Neural cell (in vitro differentiated cells): ENCODE data around the gene ATP10D. TPM values are rescaled to one million over a fixed set of nuclear protein-coding genes. Genes with fewer than 3 reads are reported as not detected.

Source experiments
- H2AFZ ChIP-seq: fragments of 200-600, 300-800 bp; sonication (generic), shearing (Covaris generic); 2 replicates; pipeline ENCODE4 v1.6.0; 2014; ENCODE audit warnings: low read depth, mild to moderate bottlenecking, antibody characterized with exemption, low read length, moderate library complexity
- H3F3A ChIP-seq: fragments of 200-600 bp; shearing (Covaris generic); 2 replicates; pipeline ENCODE4 v1.6.1; 2016; ENCODE audit warnings: mild to moderate bottlenecking, moderate library complexity, mixed read lengths, antibody characterized with exemption, low read length; ENCODE audit not compliant: insufficient read depth, poor library complexity, severe bottlenecking
- H3K27ac ChIP-seq: fragments of 200-600, 300-800 bp; sonication (generic), shearing (Covaris generic); 2 replicates; pipeline ENCODE4 v1.5.1; 2014; ENCODE audit warnings: mild to moderate bottlenecking, low read length, moderate library complexity
- H3K27me3 ChIP-seq: fragments of 300-800, 200-600 bp; sonication (generic), shearing (Covaris generic); 2 replicates; pipeline ENCODE4 v1.6.0; 2014; ENCODE audit warnings: mild to moderate bottlenecking, low read depth, low read length, moderate library complexity; ENCODE audit not compliant: insufficient read depth
- H3K36me3 ChIP-seq: fragments of 300-800, 200-600 bp; sonication (generic), shearing (Covaris generic); 2 replicates; pipeline ENCODE4 v1.5.1; 2014; ENCODE audit warnings: mild to moderate bottlenecking, antibody characterized with exemption, low read length, moderate library complexity; ENCODE audit not compliant: insufficient read depth
- H3K4me2 ChIP-seq: fragments of 300-800, 200-600 bp; sonication (generic), shearing (Covaris generic); 2 replicates; pipeline ENCODE4 v1.6.0; 2014; ENCODE audit warnings: mild to moderate bottlenecking, low read length
- H3K4me3 ChIP-seq: fragments of 300-800, 200-600 bp; sonication (generic), shearing (Covaris generic); 2 replicates; pipeline ENCODE4 v1.5.1; 2014; ENCODE audit warnings: mild to moderate bottlenecking, low read length, moderate library complexity
- H3K79me2 ChIP-seq: fragments of 200-600 bp; shearing (Covaris generic); replicated peaks from 2 replicates; pipeline ENCODE4 v1.6.0; 2014; ENCODE audit warnings: mild to moderate bottlenecking, low read length, moderate library complexity; ENCODE audit not compliant: insufficient read depth
- H3K9ac ChIP-seq: fragments of 300-800, 200-600 bp; sonication (generic), shearing (Covaris generic); 2 replicates; pipeline ENCODE4 v1.6.1; 2016; ENCODE audit warnings: mild to moderate bottlenecking, low read length, mixed read lengths
- H3K9me2 ChIP-seq: fragments of 200-600 bp; shearing (Covaris generic); 2 replicates; pipeline ENCODE4 v1.6.1; 2016; ENCODE audit warnings: mild to moderate bottlenecking, low read length, mixed read lengths; ENCODE audit not compliant: insufficient read depth
- H3K9me3 ChIP-seq: fragments of 200-600, 300-800 bp; sonication (generic), shearing (Covaris generic); 2 replicates; pipeline ENCODE4 v1.6.1; 2016; ENCODE audit warnings: mild to moderate bottlenecking, mixed run types, low read length, moderate library complexity, mixed read lengths
- H4K20me1 ChIP-seq: fragments of 200-600 bp; shearing (Covaris generic); 2 replicates; pipeline ENCODE4 v1.6.1; 2016; ENCODE audit warnings: mild to moderate bottlenecking, mixed run types; ENCODE audit not compliant: insufficient read depth
- CTCF ChIP-seq: fragments of 450-650 bp; IDR thresholded peaks from 2 replicates; pipeline ENCODE4 v1.5.1; 2014; ENCODE audit warnings: antibody characterized with exemption, mild to moderate bottlenecking, moderate library complexity; ENCODE audit not compliant: poor library complexity, severe bottlenecking
- EP300 ChIP-seq: fragments of 450-650 bp; conservative IDR thresholded peaks from 2 replicates; pipeline ENCODE4 v1.6.1; 2014; ENCODE audit warnings: antibody characterized with exemption, mild to moderate bottlenecking, moderate library complexity; ENCODE audit not compliant: poor library complexity, severe bottlenecking
- EZH2 ChIP-seq: fragments of 200-600, 300-800 bp; shearing (Covaris generic), sonication (generic); IDR thresholded peaks from 2 replicates; pipeline ENCODE4 v1.6.1; 2014; ENCODE audit warnings: antibody characterized with exemption, low read length, borderline replicate concordance, mild to moderate bottlenecking; ENCODE audit not compliant: insufficient read depth, poor library complexity, severe bottlenecking
- MXI1 ChIP-seq: fragments of 450-650 bp; conservative IDR thresholded peaks from 2 replicates; pipeline ENCODE4 v1.6.1; 2014; ENCODE audit warnings: antibody characterized with exemption, mild to moderate bottlenecking; ENCODE audit not compliant: poor library complexity, severe bottlenecking
- POLR2AphosphoS5 ChIP-seq: IDR thresholded peaks from 2 replicates; pipeline ENCODE4 v1.6.1; 2012
- RAD21 ChIP-seq: fragments of 450-650 bp; conservative IDR thresholded peaks from 2 replicates; pipeline ENCODE4 v1.6.1; 2014; ENCODE audit warnings: antibody characterized with exemption, mild to moderate bottlenecking, moderate library complexity
- REST ChIP-seq: IDR thresholded peaks from 2 replicates; pipeline ENCODE4 v1.6.1; 2012; ENCODE audit warnings: borderline replicate concordance
- SMC3 ChIP-seq: fragments of 450-650 bp; conservative IDR thresholded peaks from 2 replicates; pipeline ENCODE4 v1.6.1; 2014; ENCODE audit warnings: antibody characterized with exemption, mild to moderate bottlenecking, moderate library complexity; ENCODE audit not compliant: poor library complexity
- TAF1 ChIP-seq: IDR thresholded peaks from 2 replicates; pipeline ENCODE4 v1.6.1; 2012; ENCODE audit warnings: low read depth
- polyA plus RNA-seq: library from polyadenylated mRNA; depleted of rRNA; stranded (reverse); fragments of >200 nt; gene quantifications from 2 replicates; pipeline ENCODE4 v1.2.3, GENCODE V29; 2014

Gene ATP10D
- polyA plus RNA-seq, 1 donor from 2014 or later, result 4.5 TPM

DNA sequence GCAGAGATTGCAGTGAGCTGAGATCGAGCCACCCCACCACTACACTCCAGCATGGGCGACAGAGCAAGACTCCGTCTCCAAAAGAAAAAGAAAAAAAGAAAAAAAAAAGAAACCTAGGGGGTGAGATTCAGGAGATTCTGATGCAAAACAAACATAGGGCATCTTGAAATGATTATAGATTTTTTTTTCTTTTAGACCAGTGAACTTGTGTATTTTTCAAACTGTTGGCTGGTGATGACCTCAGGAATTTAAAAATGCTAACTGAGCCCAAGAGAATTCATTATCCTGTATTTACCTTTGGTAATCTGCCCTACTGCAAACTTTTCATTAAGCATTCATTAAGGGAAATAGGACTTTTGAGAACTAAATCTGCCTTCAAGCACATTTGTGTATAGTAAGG, 20.6 kb downstream of the ATP10D start:
- no peaks in the 10 kb centered on the region for H3K27me3 ChIP-seq
- no peaks in the 10 kb centered on the region for H3K9me2 ChIP-seq
- no peak overlapping the region for H2AFZ ChIP-seq
- TF ChIP-seq CTCF (no peak), SMC3 (no peak), EZH2 (no peak)
- H3K4me3 ChIP-seq, result no peak overlapping the region
- H4K20me1 ChIP-seq, result no peaks in the 10 kb centered on the region
- no peak overlapping the region for H3K27ac ChIP-seq
- no peaks in the 10 kb centered on the region for H3F3A ChIP-seq
- no peak overlapping the region for H3K4me2 ChIP-seq
- no peak overlapping the region for H3K9ac ChIP-seq
- no peaks in the 10 kb centered on the region for H3K36me3 ChIP-seq
- no peaks in the 10 kb centered on the region for H3K79me2 ChIP-seq
- H3K9me3 ChIP-seq, result no peaks in the 10 kb centered on the region

DNA sequence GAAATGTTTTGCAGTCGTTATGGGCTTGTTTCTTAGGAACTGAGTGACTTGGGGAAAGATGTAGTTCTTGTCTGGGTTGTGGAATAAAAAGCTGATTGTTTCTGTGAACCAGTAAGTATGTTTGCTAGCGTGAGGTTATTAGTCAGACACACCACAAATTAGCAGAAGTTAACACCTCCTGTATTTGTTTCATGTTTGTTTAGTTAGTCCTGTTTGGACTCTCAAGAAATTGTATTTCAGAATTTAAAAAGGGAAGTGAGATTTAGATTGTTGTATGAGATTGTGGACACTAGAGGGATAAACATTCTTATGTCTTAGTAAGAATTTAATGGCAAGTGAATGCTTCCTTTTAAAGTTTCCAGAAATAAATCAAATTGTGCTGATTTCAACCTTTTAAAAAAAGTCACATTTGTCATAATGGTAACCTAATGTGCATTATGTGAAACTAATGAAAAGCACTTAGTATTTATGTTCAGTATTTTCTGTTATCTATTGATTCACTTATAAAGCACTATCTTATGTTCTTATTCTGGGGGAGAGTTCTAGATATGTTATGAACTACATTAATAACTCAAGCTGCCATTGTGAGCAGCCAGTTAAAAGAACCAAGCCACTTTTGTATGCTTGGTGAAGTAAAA, 25.6 kb downstream of the ATP10D start:
- Histone ChIP-seq H3K4me2 (no peak overlapping the region), H3K9me3 (no peaks in the 10 kb centered on the region), H2AFZ (no peak overlapping the region), H3K79me2 (no peaks in the 10 kb centered on the region), H3F3A (no peaks in the 10 kb centered on the region), H3K4me3 (no peak overlapping the region), H3K27ac (no peak overlapping the region), H3K27me3 (no peaks in the 10 kb centered on the region), H3K36me3 (no peaks in the 10 kb centered on the region), H3K9me2 (no peaks in the 10 kb centered on the region), H4K20me1 (no peaks in the 10 kb centered on the region), H3K9ac (no peak overlapping the region)
- TF ChIP-seq POLR2AphosphoS5 (no peak), SMC3 (no peak), RAD21 (no peak), REST (no peak), CTCF (no peak), EZH2 (no peak), MXI1 (no peak), TAF1 (no peak), EP300 (no peak)
